HepG2 (cell line): ENCODE data around the gene CAPN7. TPM values are rescaled to one million over a fixed set of nuclear protein-coding genes. Genes with fewer than 3 reads are reported as not detected.
A peak's percentile ranks its signal among the peaks of the same experiment; 100 is the strongest.

ENCODE experiments used
- ESRRA ChIP-seq: sonication (generic); formaldehyde crosslinking; IDR thresholded peaks from 2 replicates; pipeline ENCODE4 v1.5.1; 2020; ENCODE audit warnings: mild to moderate bottlenecking, low read depth, missing genetic modification reagents
- GZF1 ChIP-seq: sonication (generic); formaldehyde crosslinking; IDR thresholded peaks from 2 replicates; pipeline ENCODE4 v1.5.1; 2020; ENCODE audit warnings: mild to moderate bottlenecking, missing genetic modification reagents
- HNRNPH1 ChIP-seq: fragments of 200-400 bp; formaldehyde crosslinking; optimal IDR thresholded peaks from 2 replicates; pipeline ENCODE3; 2017; ENCODE audit warnings: mild to moderate bottlenecking, low read depth, low read length
- KDM3A ChIP-seq: IDR thresholded peaks from 2 replicates; pipeline ENCODE4 v1.6.1; 2018; ENCODE audit warnings: low read depth, missing compliant biosample characterization
- LRRFIP1 ChIP-seq: sonication (generic); formaldehyde crosslinking; conservative IDR thresholded peaks from 2 replicates; pipeline ENCODE4 v1.4.0; 2020; ENCODE audit warnings: missing genetic modification reagents
- NR2C2 ChIP-seq: sonication (generic); formaldehyde crosslinking; IDR thresholded peaks from 2 replicates; pipeline ENCODE4 v1.4.0; 2020; ENCODE audit warnings: missing genetic modification reagents, mild to moderate bottlenecking, moderate library complexity, borderline replicate concordance
- PATZ1 ChIP-seq: sonication (generic); formaldehyde crosslinking; IDR thresholded peaks from 2 replicates; pipeline ENCODE4 v1.4.0; 2020; ENCODE audit warnings: missing genetic modification reagents
- PLSCR1 ChIP-seq: sonication (generic); formaldehyde crosslinking; IDR thresholded peaks from 2 replicates; pipeline ENCODE4 v1.5.0; 2020; ENCODE audit warnings: missing genetic modification reagents, mild to moderate bottlenecking, borderline replicate concordance
- STAT5B ChIP-seq: sonication (generic); formaldehyde crosslinking; IDR thresholded peaks from 2 replicates; pipeline ENCODE4 v1.4.0; 2020; ENCODE audit warnings: missing genetic modification reagents
- TCF12 ChIP-seq, 2 experiments: fragments of 450-650 bp in 1 of 2; sonication (generic) in 1 of 2; formaldehyde crosslinking in 1 of 2; IDR thresholded peaks; 2 replicates each; pipeline versions ENCODE4 v1.6.1 to v1.8.0; 2017 to 2022; ENCODE audit warnings: antibody characterized with exemption in 1 of 2, mild to moderate bottlenecking in 1 of 2, missing genetic modification reagents in 1 of 2, moderate library complexity in 1 of 2
- TFAP4 ChIP-seq: sonication (generic); IDR thresholded peaks from 2 replicates; pipeline ENCODE4 v1.6.1; 2016; ENCODE audit warnings: low read depth, borderline replicate concordance
- YY1 ChIP-seq: IDR thresholded peaks from 2 replicates; pipeline ENCODE4 v1.6.1; 2011; ENCODE audit warnings: low read length, low read depth, moderate library complexity, mild to moderate bottlenecking; ENCODE audit not compliant: insufficient read depth, insufficient replicate concordance
- ZBTB8A ChIP-seq: sonication (generic); formaldehyde crosslinking; IDR thresholded peaks from 2 replicates; pipeline ENCODE4 v1.4.0; 2020; ENCODE audit warnings: mild to moderate bottlenecking, low read depth, missing genetic modification reagents, borderline replicate concordance
- ZFP62 ChIP-seq: sonication (generic); formaldehyde crosslinking; IDR thresholded peaks from 2 replicates; pipeline ENCODE4 v1.4.0; 2020; ENCODE audit warnings: missing genetic modification reagents
- ZNF17 ChIP-seq: sonication (generic); formaldehyde crosslinking; IDR thresholded peaks from 2 replicates; pipeline ENCODE4 v1.5.0; 2020; ENCODE audit warnings: mild to moderate bottlenecking, missing genetic modification reagents
- ZNF235 ChIP-seq: sonication (generic); formaldehyde crosslinking; IDR thresholded peaks from 2 replicates; pipeline ENCODE4 v1.8.1; 2023; ENCODE audit warnings: mild to moderate bottlenecking, missing genetic modification reagents, borderline replicate concordance
- ZNF33A ChIP-seq: sonication (generic); formaldehyde crosslinking; IDR thresholded peaks from 2 replicates; pipeline ENCODE4 v1.5.1; 2020; ENCODE audit warnings: missing genetic modification reagents, mild to moderate bottlenecking, moderate library complexity, borderline replicate concordance
- ZNF543 ChIP-seq: sonication (generic); formaldehyde crosslinking; IDR thresholded peaks from 2 replicates; pipeline ENCODE4 v1.4.0; 2020; ENCODE audit warnings: mild to moderate bottlenecking, missing genetic modification reagents
- ZNF557 ChIP-seq: sonication (generic); formaldehyde crosslinking; IDR thresholded peaks from 2 replicates; pipeline ENCODE4 v1.4.0; 2020; ENCODE audit warnings: missing genetic modification reagents
- ZNF570 ChIP-seq: sonication (generic); formaldehyde crosslinking; IDR thresholded peaks from 2 replicates; pipeline ENCODE4 v1.4.0; 2020; ENCODE audit warnings: mild to moderate bottlenecking, missing genetic modification reagents, borderline replicate concordance
- ZNF704 ChIP-seq: sonication (generic); formaldehyde crosslinking; IDR thresholded peaks from 2 replicates; pipeline ENCODE4 v1.8.1; 2023; ENCODE audit warnings: mild to moderate bottlenecking, inconsistent platforms, moderate library complexity, missing genetic modification reagents, borderline replicate concordance
- ZNF775 ChIP-seq: sonication (generic); formaldehyde crosslinking; IDR thresholded peaks from 2 replicates; pipeline ENCODE4 v1.4.0; 2020; ENCODE audit warnings: missing genetic modification reagents, mild to moderate bottlenecking, moderate library complexity, borderline replicate concordance
- ZNF879 ChIP-seq: sonication (generic); formaldehyde crosslinking; IDR thresholded peaks from 2 replicates; pipeline ENCODE4 v1.8.1; 2023; ENCODE audit warnings: missing genetic modification reagents
- polyA plus RNA-seq, 8 experiments: library from polyadenylated mRNA; depleted of rRNA in 3 of 8; stranded (reverse) in 7 of 8; unstranded in 1 of 8; fragments of >200 nt; fragmentation: Illumina TruSeq in 4 of 8; extraction: Trizol in 4 of 8; gene quantifications; 2 replicates each; pipeline versions ENCODE4 v1.2.1 to v1.2.3, GENCODE V29; 2011 to 2016; ENCODE audit warnings: low read depth in 4 of 8, missing spikeins in 1 of 8, mixed read lengths in 1 of 8; ENCODE audit not compliant: insufficient read depth in 1 of 8
- total RNA-seq, 5 experiments: library from RNA; depleted of rRNA; stranded (reverse); fragments of >200 nt; fragmentation: Illumina TruSeq; extraction: Trizol; gene quantifications; 2 replicates each; pipeline ENCODE4 v1.2.3, GENCODE V29; 2016; ENCODE audit warnings: low read depth in 1 of 5

Gene CAPN7
- total and polyA plus RNA-seq, 2 of the 13 experiments (the other 11 are each of a cell fraction or from before 2014, with no cell fraction given) = 16.7 to 36.8 TPM

- TF ChIP-seq ZNF704 (CRISPR knock-in tag) = no peak; the same call in 1 of the 2 replicates
- no peak for TF ChIP-seq ZNF235 (CRISPR knock-in tag)
- no peak for TF ChIP-seq ZNF17
- TF ChIP-seq YY1 = no peak
- no peak for TF ChIP-seq HNRNPH1
- TF ChIP-seq ZNF33A (CRISPR knock-in tag) = peak; percentile 53; the same call in 1 of the 2 replicates
- TF ChIP-seq ZNF543 (CRISPR knock-in tag) = 0 out of 2 replicates have a peak, but pooled peaks have one; percentile 58
- TF ChIP-seq ZNF557 (CRISPR knock-in tag) = no peak
- no peak for TF ChIP-seq ZBTB8A (CRISPR knock-in tag)
- no peak for TF ChIP-seq LRRFIP1 (CRISPR knock-in tag)
- TF ChIP-seq PLSCR1 = no peak
- TF ChIP-seq ZNF879 (CRISPR knock-in tag) = no peak
- TF ChIP-seq ESRRA (CRISPR knock-in tag) = peak; percentile 70; the same call in 1 of the 2 replicates
- TF ChIP-seq NR2C2 (CRISPR knock-in tag) = peak; percentile 66; the same call in 1 of the 2 replicates
- TF ChIP-seq GZF1 = no peak
- TF ChIP-seq TCF12 (IDR thresholded peaks at IDR 0.05) = no peak
- peak; percentile 85; the same call in 1 of the 2 replicates for TF ChIP-seq TCF12 (CRISPR knock-in tag; IDR thresholded peaks at IDR 0.05)
- peak; percentile 74 for TF ChIP-seq PATZ1 (CRISPR knock-in tag)
- TF ChIP-seq KDM3A = peak; percentile 80; the same call in 1 of the 2 replicates
- no peak for TF ChIP-seq ZNF570
- no peak for TF ChIP-seq ZFP62 (CRISPR knock-in tag)
- TF ChIP-seq ZNF775 (CRISPR knock-in tag) = no peak
- peak; percentile 93 for TF ChIP-seq TFAP4
- 0 out of 2 replicates have a peak, but pooled peaks have one; percentile 11 for TF ChIP-seq STAT5B (CRISPR knock-in tag)
Observed at GRCh38 chr3:15171096-15171495, 35.0 kb upstream of the CAPN7 start (continued).
